NCI-H1930 (cell line): Measurements from ENCODE around the gene RTP5.

Experiments
- DNase-seq, 2 experiments: peaks; one replicate each; lab custom pipeline; 2025; lab: John Stamatoyannopoulos, UW

RTP5 gene

GRCh38 chr2:241887806-241888522 lies 18.4 kb downstream of the RTP5 start:
- no peak for DNase-seq

- no peak for DNase-seq
These were observed 19.1 kb downstream of the RTP5 start for GRCh38 chr2:241888641-241889040.

DNA sequence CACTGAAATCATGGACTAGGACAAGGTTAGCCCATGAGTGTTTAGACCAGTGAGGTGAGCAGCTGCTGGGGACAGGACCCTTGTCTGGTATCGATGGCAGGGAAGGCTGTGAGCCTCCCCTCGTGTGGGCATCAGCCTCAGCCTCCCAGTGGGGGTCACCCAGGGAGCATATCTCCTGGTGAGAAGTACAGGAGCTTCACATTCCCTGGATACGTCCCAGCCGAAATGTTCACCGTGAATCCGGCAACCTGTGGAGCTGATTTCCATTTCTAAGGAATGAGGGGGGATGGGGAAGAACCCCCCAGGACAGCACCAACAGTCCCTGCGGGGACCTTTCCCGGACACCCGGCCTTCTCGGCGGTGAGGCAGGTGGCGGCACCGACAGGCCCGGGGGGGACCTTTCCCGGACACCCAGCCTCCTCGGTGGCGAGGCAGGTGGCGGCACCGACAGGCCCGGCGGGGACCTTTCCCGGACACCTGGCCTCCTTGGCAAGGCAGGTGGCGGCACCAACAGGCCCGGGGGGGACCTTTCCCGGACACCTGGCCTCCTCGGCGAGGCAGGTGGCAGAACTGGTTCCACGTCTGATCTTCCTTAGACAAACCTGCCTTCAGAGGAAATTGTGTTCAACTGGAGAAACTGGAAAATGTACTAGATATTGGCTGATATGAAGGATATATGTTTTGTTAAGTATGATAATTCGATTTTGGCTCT lies 21.2 kb downstream of the RTP5 start:
- DNase-seq = no peak

- no peak for DNase-seq
These were observed 21.9 kb downstream of the RTP5 start for GRCh38 chr2:241891315-241891987.

GRCh38 chr2:241891988-241892298 lies 22.4 kb downstream of the RTP5 start:
- DNase-seq = no peak

DNA sequence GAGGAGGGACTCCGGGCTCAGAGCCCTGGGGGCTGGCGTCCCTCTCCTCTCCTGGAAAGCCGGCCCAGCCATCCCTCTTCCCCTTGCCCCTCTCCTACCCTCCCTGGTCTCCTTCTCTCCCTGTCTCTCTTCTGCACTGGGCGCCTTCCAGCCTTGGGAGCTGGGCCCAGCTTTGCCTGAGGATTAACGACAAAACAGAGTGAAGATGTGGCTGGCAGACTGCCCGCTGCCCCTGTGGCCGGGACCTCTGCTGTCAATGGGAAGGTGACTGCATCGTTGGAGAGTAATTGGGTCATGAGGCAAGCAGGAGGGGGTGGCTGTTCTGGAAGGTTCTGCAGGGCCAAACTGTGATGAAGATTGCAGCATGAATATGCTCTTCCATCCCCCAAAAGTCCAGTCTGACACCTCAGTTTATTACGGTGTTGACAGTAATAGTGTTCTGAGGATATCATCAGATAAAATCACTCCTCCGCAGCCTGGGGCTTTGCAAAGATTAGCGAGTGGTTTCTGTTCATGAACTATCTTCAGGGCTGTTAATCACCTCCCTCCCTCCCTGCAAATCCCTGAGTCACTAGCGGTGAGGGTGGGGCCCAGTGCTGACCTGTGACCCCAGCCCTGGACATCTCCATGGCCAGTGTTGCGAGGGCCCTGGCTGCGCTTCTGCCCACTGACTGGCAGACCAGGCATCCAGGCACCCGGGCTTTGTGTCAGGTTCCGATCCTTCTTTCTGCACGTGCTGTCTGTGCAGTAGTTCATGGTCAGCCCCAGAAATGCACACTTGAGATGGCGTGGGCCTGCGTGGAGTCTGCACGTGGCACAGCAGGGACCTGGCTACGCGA lies 23.0 kb downstream of the RTP5 start:
- no peak for DNase-seq

DNA sequence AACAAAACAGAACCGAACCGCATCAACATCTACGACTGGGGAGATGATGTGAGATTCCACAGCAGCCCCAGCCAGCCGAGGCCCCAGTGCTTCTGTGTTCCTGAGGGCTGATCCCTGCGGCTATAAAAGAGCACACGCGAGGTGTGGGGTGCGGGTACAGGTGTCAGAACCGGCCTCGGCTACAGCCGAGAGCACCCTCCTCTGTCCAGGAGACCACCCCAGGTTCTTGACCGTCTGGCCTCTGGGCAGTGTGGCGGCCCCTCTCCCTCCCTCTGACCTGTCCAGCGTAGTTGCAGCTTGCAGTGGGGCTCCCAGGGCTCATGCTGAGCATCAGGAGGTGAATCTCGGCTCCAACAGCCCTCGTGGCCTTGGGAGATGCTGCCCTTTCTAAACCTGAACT lies 23.7 kb downstream of the RTP5 start:
- DNase-seq = no peak

DNA sequence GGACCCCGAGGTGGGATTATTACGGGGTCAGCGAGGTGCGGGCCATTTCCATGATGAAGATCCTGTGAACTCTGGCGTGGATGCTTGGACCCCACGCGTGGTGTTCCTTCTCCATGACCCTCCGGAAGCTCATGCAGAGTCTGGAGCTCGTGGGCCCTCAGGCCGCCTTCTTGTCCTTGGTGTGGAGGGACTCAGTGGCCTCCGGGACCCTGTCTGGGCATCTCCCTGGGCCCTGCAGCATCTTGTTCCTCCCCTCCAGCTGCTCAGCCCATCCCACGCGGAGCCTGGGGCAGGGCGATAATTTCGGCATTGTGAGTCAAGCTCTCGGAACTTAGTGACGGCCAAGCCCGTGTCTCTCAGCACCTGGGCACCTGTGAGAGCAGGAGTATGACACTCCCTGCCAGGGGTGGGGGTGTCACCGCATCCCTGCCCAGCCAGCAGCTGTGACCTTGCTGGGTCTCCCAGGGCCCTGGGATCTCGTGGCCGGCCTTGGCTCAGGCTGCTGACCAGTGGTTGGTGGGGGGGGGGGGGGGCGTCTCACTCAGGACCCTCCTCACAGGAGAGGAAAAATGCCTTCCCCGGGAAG lies 24.6 kb downstream of the RTP5 start:
- DNase-seq = no peak

DNA sequence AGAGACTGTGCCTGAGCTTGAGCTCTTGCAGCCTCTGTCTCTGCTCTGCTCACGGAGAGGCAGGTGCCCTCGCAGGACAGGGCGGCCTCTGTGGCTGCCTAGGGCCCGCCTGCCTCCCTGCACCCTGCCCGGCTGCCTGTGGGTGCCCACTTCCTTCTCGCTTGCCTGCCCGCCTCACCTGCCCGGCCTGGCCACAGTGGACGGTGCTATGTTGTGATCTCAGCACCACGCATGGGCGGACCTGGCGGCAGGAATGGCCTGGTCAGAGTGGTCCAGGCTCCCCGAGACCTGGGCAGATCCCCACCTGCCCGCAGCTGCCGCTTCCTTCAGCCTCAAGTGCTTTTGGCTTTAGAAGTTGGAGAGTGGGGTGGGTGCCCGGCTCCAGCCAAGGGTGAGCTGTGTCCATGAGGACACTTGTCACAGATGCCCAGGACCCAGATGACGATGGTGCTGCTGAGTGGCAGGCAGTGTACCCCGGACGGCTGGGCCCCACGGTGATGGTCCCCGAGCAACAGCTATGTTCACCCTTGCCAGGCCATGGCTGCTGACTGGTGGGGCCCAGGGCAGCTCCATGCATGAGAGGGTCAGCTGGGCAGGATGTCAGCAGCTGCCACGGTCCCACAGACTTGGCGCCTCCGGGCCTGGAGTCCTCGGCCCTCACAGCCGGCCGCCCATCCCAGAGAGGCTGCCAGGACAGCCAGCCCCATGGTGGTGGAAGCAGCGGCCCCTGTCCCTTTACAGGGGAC lies 25.3 kb downstream of the RTP5 start:
- no peak for DNase-seq

GRCh38 chr2:241895427-241895711 lies 25.8 kb downstream of the RTP5 start:
- DNase-seq = no peak

DNA sequence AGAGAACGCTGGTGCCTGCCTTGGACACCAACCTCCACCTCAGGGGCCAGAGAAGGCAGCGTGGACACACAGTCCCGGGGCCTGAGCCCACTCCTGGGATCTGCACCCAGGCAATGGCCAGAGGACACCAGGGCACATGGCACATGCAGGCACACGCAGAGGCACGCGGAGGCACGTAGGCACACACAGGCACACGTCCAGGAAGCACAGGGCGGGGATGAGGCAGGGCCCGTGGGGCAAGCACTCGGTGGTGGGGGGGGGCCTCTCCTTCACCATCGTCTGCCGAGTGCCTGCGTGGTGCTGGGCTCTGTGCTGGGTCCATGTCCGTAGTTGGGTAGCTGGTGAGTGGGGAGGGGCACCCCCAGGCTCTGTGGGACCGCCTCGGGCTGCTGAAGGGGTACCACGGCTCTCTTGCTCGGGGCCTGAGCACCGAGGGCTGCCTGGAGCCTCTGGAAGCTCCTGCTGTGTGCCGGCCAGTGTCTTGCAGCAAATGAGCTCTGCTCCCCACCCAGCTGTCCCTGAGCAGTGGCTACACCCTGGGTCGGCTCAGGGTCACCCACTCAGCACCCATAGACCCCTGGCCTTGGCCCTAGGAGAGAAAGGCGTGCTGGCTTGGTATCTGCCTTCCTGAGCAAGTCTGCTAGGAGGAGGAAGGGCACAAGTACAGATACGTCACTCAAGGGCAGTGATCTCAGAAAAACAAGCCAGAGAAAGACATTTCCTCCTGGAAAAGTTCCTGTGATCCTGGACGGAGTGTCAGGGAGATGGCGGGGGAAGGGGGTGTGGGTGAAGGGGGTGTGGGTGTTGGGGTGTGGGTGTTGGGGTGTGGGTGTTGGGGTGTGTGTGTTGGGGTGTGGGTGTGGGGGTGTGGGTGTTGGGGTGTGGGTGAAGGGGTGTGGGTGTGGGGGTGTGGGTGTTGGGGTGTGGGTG lies 26.4 kb downstream of the RTP5 start:
- no peak for DNase-seq

- no peak for DNase-seq
These were observed 27.2 kb downstream of the RTP5 start for GRCh38 chr2:241896746-241897201.

DNA sequence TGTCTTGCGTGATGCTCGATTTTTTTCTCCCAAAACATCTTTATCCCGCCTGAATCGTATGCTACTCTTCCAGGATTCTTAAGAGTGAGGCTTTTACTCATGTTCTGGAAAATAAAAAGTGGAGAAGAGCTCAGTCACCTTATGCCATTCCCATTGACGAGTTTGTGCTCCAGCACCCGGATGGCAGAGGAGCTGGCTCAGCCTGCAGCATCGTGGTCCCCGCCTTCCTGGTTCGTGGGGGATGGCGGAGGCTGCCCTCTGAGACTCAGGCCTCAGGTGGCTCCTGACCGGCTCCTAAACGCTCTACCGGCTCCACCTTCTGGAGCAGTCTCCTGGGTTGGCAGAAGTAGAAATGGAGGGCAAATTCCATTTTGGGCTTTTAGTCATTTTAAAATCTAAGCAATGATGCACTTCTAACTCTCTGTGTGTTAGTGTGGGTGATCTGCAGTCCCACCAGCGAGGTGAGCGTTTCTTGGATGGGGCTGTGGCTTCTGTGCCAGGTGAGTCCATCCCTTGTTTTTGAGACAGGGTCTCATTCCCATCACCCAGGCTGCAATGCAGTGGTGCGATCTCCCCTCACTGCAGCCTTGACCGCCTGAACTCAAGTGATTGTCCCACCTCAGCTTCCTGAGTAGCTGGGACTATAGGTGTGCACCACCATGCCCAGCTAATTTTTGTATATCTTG lies 27.8 kb downstream of the RTP5 start:
- no peak for DNase-seq

DNA sequence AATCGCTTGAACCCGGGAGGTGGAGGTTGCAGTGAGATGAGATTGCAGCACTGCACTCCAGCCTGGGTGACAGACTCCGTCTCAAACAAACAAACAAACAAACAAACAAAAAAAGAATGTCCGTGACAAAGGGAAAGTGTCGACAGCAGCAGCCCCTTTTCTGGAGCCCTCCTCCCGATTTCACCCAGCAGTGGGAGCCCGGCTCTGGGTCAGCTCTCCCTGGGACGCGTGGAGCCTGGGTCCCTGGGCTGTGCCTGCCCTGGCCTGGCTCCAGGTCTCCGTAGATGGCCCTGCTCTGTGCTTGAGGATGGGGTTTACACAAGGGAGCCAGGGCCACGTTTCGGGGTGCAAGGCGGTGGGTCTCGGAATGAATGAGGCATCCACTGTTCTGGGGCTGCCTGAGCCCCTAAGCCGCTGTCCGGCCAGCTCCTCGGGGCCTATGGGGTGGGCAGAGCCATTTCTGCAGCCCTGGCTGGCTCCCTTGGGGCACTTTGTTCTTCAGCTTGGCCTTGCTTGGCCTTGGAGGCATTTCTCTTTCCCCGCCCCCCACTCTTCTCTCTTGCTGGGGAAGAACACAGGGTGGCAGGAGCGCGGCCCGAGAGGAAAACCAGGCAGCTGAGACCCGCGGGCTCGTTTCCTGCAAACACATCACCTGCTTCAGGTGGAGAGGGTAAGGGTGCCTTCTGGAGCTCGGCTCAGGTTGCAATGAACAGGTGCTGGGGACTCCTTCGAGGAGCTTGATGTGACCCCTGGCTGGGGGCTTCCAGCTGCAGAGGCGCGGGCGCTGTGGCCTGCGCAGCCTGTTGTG lies 29.1 kb downstream of the RTP5 start:
- DNase-seq = no peak

- DNase-seq = no peak
These were observed 30.9 kb downstream of the RTP5 start for GRCh38 chr2:241900251-241901017.

GRCh38 chr2:241901018-241901380 lies 31.5 kb downstream of the RTP5 start:
- DNase-seq = no peak

- no peak for DNase-seq
These were observed 32.2 kb downstream of the RTP5 start for GRCh38 chr2:241901500-241902351.
